SK-MEL-5 (cell line): Measurements from ENCODE around the gene TMEM131. TPM values are rescaled to one million over a fixed set of nuclear protein-coding genes. Genes with fewer than 3 reads are reported as not detected.
"Not testable (repeated sequence)": the region's sequence is repeated elsewhere in the genome, so short reads cannot be mapped to it uniquely, and the experiment has no call there.

Experiments used
- DNase-seq: peaks from one replicate; pipeline ENCODE4 v3.0.0-alpha.2; 2016; ENCODE audit warnings: low read depth, low spot score
- in situ Hi-C: cut with HindIII; loops from 2 replicates; pipeline ENCODE4 v1.10.0; 2016; ENCODE audit warnings: low sequenced_read_pairs, high pct_unique_total_duplicates, low pct_unique_long_range_greater_than_20kb
- total RNA-seq: library from RNA; depleted of rRNA; stranded (reverse); fragments of >200 nt; shearing (Covaris generic); gene quantifications from 2 replicates; pipeline ENCODE4 v1.2.3, GENCODE V29; 2014

Gene TMEM131
- total RNA-seq, 1 experiment from 2014 or later = 11.6 TPM

- DNase-seq = no peak
- in situ Hi-C loops = no loop called here
Measured at GRCh38 chr2:97720746-97721145, 275.0 kb downstream of the TMEM131 start.

DNA sequence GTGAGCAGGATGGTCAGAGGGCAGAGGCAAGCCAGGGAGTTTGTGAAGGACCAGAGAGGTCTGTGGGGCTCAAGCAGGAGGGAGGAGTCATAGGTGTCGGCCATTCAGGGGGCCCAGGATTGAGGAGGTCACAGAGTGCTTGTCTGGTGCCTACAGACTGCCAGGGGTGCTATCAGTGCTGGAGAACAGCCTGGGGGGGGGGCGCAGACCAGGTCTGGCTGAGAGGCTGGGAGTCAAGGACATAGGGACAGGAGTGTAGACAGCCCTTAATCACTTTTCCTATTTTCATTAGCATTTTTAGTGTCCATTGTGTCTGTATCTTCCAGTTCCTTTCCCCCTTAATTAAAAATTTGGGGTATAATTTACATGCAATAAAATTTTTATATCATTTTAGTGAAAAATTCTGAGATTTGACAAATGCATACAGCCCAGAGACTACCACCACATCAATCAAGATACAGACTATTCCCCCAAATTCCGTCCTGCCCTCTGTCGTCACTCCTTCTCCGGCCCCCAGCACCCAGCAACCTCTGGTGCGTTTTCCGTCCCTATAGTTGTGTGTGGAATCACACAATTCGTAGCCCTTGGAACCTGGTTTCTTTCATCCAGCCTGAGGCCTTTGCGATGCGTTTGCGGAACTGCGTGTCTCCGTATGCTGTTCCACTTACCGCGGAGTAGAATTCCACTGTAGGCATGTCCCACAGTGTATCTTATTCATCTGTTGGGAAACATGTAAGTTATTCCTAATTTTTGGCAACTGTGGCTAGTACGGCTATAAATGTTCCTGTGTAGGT lies 276.2 kb downstream of the TMEM131 start:
- in situ Hi-C loops = no loop called here
- no peak for DNase-seq

GRCh38 chr2:97718942-97719341 lies 276.8 kb downstream of the TMEM131 start:
- in situ Hi-C loops = no loop called here
- DNase-seq = no peak

DNA sequence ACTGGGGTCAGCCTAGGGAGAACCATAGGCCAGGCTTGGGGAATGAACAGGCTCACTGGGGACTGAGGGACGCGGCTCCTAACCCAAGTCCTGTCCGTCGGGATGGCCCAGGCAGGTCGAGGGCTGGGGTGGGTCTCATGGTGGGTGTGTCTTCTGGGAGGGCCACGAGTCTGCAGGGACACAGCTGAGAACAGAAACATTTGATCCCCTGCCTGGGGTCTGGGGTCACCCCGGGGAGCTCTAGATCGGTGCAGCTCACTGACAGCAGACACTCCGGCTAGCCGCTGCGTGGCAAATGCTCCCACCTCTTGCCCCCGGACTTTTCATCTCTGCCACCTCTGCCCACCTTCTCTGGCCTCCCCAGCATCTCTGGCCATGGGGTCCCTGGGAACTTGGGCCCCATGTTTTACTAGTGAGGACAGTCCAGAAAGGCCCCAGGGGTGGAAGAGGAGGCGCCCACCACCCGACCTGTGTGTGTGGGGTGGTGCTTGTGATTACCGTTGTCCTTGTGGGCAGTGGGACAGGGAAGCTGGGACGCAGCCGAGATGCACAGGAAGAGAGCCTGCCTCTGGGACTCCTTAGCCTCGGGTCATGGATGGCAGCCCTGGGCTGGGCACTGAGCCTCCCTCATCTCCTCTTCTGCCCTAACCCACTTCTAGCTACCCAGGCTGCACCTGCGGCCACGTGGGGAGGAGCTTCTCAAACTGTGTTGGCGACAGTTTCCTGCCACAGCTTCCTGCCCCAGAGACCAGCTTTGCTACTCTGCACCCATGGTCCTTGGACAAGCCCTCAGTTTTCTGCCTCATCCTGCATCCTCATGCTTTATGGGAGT lies 277.5 kb downstream of the TMEM131 start:
- no peak for DNase-seq
- in situ Hi-C loops = no loop called here

DNA sequence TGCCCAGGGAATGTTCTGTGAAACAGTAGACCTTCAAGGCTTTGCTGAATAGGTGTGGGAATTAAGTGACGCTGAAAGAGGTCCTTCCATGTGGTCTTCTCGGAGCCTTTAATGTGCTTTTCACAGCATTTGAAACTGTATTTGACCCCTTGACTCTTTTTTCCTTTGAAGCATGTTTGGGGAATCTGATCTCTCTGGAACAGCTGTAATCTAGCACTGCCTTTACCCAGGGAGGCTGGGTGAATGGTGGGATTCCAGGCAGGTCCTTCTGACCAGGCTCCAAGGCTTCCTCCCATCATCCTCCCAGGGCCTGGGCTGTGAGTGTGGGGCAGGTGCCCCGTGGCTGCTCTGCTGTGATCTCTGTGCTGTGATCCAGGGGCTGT lies 278.1 kb downstream of the TMEM131 start:
- in situ Hi-C loops = no loop called here
- DNase-seq = no peak

- in situ Hi-C loops = no loop called here
- no peak for DNase-seq
Measured at GRCh38 chr2:97716695-97717612, 278.8 kb downstream of the TMEM131 start.

- in situ Hi-C loops = no loop called here
- no peak for DNase-seq
Measured at GRCh38 chr2:97715951-97716694, 279.6 kb downstream of the TMEM131 start.

DNA sequence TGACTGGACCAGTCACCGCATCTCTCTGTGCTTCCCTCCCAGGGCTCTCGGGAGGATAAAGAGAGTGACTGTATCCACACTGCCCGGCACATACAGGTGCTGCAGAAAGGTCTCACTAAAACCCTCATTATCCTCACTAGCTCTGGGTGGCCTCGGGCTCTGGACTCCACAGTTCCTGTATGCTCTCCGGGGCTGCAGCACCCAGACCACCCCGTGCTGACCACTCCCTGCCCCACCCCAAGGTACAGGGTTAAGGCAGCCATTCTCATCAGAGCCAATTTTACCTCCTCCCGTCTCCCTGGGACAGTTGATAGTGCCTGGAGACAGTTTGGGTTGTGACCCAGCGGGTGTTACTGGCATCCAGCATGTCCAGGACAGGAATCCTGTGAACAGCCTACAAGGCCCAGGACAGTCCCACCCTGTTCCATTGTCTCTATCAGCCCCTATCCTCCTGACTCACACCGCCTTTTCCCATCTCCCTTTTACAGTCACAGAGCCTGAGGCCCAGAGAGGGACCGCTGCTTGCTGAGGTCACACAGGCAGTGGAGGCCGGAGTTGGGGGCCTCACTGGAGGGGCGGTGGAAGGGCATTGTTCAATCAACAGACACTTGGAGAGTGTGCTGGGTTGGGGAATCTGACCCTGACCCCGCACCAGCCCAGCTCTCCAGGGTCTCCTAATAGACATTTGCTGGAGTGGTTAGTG lies 280.6 kb downstream of the TMEM131 start:
- no peak for DNase-seq
- in situ Hi-C loops = no loop called here

DNA sequence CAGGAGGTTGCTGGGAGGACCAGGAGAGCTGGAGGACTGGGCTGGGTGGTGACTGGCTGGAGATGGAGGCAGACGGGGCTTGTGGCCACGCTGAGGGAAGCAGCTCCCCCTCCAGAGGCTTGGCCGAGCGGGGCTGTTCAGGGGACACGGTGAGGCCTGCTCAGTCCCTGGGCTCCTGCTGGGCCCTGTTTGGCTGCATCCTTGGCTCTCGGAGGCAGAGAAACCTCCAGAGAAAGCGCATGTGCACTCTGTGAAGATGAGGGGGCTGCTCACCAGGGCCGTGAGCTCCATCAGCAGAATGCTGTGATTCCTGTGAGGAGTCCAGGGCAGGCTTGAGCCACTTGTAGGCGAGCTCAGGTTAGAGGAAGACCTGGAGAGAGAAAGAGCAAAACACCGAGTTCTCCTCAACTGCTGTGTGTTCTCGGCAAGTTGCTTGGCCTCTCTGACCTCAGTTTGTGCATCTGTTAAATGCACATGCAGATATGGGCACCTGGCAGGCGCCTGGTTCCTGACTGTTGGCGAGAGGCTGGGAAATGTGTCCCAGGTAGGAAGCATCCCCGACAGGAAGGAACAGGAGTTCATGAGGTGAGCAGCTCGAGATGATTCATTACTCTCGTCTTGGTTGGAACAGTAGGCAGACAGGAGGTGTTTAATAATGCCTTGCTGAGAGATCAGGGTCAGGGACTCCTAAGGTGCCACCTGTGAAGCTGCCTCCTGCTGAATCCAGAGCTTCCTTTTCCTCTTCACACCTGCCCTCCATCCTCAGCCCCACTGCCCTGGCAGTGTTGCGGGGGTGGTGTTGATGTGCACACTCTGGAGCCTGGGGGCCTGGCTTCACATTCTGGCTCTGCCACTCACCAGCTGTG lies 281.4 kb downstream of the TMEM131 start:
- in situ Hi-C loops = no loop called here
- no peak for DNase-seq

DNA sequence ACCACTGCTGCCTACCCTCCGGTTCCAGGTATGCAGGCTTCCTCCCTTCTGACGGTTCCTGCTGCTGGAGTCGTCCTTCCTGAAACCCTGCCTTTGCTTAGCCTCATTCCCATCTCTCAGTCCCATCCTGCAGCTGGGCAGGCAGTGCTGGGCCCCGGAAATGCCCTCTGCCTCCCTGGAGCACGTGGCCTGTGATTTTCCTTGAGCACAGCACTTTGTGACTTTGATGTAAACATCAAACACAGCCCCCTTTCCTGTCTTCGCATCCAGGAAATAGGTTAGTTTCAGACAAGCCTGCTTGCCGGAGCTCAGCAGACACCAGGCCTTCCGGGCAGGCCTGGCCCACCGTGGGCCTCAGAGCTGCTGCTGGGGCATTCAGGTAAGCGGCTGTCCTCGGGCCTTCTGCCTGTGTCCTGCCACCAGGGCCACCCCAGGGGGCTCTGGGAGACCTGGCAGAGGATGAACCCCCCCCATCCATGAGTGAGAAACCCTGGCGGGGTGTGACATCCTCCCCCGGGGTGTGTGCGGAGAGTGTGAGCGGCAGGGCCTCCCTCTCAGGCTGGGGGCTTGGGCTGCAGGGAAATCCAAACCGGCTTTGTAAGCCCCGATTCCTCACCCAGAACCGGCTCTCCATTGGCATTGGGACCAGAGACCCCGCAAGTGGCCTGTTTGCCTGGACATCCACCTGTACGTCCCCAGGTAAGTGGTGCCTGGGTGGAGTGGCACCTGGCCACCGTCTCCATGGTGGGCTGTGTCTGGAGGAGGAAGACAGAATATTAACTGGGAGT lies 282.3 kb downstream of the TMEM131 start, which contains the start of gene ZAP70:
TSS of gene ZAP70 (plus strand) at position 281 of the 788 bp plus-strand sequence. CDS start 10,461 bp downstream, outside the sequence.
- in situ Hi-C loops = no loop called here
- DNase-seq = no peak

DNA sequence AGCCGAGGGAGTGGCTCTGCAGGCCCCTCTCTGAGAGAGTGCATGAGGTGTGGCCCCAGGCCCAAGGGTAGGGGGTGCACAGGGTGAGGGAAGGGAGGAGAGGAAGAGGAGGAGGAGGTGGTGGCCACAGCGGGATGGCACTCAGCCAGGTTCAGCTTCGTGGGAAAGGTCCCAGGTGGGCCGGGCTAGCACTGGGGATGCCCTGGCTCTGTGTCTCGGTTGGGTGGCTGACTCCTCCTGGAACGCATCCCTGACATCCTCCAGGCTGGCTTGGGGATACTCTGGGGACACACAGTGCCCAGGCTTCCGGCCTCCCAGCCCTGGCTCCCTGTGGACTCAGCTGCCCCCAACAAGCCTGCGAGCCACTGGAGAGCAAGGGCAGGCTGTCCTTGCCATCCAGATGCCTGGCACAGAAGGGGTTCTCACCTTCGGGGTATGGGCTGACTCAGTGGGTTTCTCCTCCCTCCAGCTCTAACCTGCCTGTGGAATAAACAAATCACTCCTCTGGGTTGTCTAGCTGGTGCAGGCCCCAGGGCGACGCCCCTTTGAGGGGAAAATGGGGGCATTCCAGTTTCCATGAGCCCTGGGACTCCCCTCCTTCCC lies 283.0 kb downstream of the TMEM131 start:
- in situ Hi-C loops = no loop called here
- DNase-seq = no peak

GRCh38 chr2:97712175-97712574 lies 283.6 kb downstream of the TMEM131 start:
- in situ Hi-C loops, DNase-seq: not testable (repeated sequence)

- in situ Hi-C loops = no loop called here
- no peak for DNase-seq
Measured at GRCh38 chr2:97711394-97711711, 284.4 kb downstream of the TMEM131 start.

GRCh38 chr2:97708608-97709007 lies 287.1 kb downstream of the TMEM131 start:
- in situ Hi-C loops = no loop called here
- DNase-seq = no peak

GRCh38 chr2:97708048-97708380 lies 287.7 kb downstream of the TMEM131 start:
- DNase-seq = no peak
- in situ Hi-C loops = no loop called here
